Suprapubic skin (tissue), 3 donors: ENCODE results near the gene PRKCQ.

Experiments used
- EP300 ChIP-seq: sonication (generic); formaldehyde crosslinking; IDR thresholded peaks from one replicate; pipeline ENCODE4 v1.6.1; 2017; ENCODE audit warnings: antibody characterized with exemption
- TF ChIP-seq, protein P1 (sequence below), 2 donors: fragments of 200-600 bp in 1 of 2; fragments of 450-650 bp in 1 of 2; sonication (generic) in 1 of 2; IDR thresholded peaks; one replicate each; pipeline ENCODE4 v1.5.1; 2016 to 2019; ENCODE audit warnings: antibody characterized with exemption in 2 of 2, mild to moderate bottlenecking in 1 of 2, moderate library complexity in 1 of 2

DNA sequence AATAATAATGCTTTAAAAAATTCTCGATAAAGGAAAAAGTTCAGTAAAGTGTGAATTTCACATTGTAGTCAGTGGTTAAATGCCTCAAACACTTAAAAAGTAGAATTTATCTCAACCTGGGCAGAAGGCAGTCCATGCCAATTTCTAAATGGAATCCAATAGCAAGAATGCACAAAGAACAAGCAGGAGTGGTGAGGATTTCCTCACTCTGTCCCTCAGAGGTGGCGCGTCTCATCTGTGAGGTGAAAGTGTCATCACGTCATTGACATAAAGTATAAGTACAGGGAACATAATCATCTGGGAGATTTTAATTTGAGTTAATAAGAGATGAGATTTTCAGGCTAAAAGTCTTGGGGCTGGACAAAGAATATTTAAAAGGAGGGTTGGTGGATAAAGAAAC, 10.0 kb upstream of the PRKCQ start:
- TF ChIP-seq EP300, result no peak
- TF ChIP-seq, protein P1, sequence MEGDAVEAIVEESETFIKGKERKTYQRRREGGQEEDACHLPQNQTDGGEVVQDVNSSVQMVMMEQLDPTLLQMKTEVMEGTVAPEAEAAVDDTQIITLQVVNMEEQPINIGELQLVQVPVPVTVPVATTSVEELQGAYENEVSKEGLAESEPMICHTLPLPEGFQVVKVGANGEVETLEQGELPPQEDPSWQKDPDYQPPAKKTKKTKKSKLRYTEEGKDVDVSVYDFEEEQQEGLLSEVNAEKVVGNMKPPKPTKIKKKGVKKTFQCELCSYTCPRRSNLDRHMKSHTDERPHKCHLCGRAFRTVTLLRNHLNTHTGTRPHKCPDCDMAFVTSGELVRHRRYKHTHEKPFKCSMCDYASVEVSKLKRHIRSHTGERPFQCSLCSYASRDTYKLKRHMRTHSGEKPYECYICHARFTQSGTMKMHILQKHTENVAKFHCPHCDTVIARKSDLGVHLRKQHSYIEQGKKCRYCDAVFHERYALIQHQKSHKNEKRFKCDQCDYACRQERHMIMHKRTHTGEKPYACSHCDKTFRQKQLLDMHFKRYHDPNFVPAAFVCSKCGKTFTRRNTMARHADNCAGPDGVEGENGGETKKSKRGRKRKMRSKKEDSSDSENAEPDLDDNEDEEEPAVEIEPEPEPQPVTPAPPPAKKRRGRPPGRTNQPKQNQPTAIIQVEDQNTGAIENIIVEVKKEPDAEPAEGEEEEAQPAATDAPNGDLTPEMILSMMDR (IDR thresholded peaks at IDR 0.05), result no peak
